GM21360 (cell line): ENCODE results near the gene ARHGEF12.

Experiments
- ATAC-seq: cut with Tn5 transposase; IDR thresholded peaks from one replicate; pipeline ENCODE4 v1.9.1; 2021; ENCODE audit warnings: mild to moderate bottlenecking, moderate library complexity; ENCODE audit not compliant: unreplicated experiment

Gene ARHGEF12

DNA sequence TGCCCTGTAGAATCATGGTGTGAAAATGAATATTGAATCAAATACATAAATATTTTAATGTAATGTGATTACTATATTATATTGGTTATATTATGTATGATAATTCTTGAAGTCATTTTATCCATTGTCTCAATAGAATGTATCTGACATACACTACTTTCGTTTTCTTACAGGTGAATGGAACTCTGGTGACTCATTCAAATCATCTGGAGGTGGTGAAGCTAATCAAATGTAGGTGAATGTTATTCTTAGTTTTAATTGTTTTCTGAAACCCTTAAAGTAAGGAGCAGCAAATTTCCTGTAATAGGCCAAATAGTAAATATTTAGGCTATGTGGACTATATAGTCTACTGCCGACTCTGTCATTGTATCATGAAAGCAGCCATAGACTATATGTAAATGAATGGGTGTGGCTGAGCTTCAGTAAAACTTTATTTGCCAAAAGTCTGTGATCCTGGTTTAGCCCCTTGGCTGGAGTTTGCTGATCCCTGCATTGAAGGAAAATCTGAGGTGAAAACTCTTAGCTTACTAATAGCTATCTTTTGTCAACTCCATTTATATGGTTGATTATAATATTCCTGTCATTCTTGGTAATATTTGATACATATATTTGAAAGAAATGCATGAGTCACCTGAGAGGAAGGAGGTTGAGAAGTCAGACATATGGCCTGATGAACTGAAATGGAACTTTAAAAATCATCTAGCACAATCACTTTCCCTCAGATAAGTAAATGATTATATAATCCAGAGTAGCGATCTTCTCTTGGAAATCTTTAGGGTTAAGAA is 88.2 kb downstream of the ARHGEF12 start:
- ATAC-seq = no peak

- no peak for ATAC-seq
Observed at GRCh38 chr11:120424970-120425332, 88.7 kb downstream of the ARHGEF12 start.

DNA sequence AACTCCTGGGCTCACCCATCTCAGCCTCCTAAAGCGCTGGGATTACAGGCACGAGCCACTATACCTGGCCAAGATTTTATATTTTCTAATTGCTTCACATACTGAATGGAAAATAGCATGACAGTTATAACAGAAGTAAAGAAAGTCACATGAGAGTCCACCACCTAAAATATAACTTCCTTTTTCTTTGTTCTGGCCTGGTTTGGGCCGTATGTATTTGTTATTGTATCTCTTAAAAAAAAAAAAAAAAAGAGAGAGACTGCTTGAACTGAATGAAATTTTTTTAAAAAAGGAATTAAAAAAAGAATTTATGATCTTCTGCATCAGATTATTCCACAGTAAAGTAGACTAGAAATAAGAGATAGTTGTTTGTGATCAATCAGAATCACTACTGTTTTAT is 89.3 kb downstream of the ARHGEF12 start:
- ATAC-seq = no peak

- no peak for ATAC-seq
Observed at GRCh38 chr11:120430146-120430545, 93.9 kb downstream of the ARHGEF12 start.

DNA sequence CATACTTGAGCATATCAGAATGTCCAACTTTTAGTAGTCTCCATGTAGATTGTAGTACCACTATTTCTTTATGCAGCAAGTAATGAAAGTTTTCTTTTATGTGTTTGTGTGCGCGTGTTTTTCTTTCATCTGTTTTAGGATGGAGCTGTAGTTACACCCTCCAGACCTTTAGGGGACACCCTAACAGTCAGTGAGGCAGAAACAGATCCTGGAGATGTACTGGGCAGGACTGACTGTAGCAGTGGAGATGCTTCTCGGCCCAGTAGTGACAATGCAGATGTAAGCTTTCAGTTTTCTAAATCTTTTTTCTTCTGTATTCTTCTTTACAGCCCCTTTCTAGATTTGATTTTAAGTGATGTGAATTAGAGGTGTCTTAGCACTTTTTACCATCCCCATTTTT is 95.4 kb downstream of the ARHGEF12 start:
- ATAC-seq = no peak

- no peak for ATAC-seq
Observed at GRCh38 chr11:120432056-120433018, 96.1 kb downstream of the ARHGEF12 start.

DNA sequence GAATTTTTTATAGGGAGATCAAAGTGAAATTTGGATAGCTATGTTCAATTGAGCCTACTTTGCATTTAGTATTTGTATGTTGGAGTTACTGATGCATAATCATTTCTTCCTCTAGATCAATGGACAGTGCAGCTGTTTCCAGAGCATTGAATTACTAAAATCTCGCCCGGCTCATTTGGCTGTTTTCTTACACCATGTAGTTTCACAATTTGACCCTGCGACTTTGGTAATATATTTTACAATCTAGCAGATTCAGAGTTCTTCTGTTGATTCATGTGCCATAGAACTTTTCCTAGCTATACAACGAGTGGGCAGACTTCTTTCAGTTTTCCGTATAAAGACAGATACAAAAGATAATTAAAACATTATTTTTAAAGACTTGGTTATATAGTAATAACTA is 105.4 kb downstream of the ARHGEF12 start:
- no peak for ATAC-seq

- ATAC-seq = no peak
Observed at GRCh38 chr11:120442031-120442430, 105.8 kb downstream of the ARHGEF12 start.

GRCh38 chr11:120446802-120447201 is 110.6 kb downstream of the ARHGEF12 start:
- ATAC-seq = no peak

DNA sequence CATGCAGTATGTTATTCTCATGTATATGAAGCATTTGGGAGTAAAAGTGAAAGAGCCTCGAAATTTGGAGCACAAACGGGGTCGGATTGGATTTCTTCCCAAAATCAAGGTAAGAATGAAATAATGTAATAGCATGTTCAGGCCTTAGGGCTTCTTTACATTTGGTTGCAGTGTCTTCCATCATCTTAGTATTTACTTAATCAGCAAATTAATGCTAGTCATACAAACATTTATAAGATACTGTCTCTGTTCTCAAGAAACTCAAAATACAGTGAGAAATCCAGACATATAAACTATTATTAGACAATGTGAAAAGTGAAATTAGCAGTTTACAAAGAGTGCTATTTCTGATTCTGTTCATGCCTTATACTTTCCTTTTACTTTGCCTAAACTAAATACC is 112.0 kb downstream of the ARHGEF12 start:
- no peak for ATAC-seq

- no peak for ATAC-seq
Observed at GRCh38 chr11:120455487-120455886, 119.3 kb downstream of the ARHGEF12 start.

DNA sequence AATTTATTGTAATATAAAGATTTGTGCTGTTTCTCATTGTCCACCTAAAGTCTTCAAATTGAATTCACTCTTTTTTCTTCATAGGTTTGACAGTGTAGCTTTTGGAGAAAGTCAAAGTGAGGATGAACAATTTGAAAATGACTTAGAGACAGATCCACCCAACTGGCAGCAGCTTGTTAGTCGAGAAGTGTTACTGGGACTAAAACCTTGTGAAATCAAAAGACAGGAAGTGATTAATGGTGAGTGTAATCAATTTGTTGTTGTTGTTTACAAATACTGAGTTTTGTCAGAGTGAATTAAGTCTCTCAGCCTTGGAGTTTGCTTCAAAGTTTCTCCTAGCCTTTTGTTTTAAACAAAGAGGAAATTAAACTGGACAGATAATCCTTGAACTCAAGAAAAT is 121.8 kb downstream of the ARHGEF12 start:
- no peak for ATAC-seq

DNA sequence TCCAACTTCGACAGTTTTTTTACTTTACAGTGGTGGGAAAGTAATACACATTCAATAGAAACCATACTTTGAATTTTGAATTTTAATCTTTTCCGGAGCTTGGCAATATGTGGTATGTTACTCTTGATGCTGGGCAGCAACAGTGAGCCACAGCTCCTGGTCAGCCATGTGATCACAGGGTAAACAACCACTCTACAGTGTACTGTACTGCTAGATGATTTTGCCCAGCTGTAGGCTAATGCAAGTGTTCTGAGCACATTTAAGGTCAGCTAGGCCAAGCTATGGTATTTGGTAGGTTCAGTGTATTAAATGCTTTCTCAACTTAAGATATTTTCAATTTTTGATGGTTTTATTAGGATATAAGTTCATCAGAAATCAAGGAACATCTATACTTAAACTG is 126.6 kb downstream of the ARHGEF12 start:
- ATAC-seq = no peak

GRCh38 chr11:120465921-120466534 is 129.8 kb downstream of the ARHGEF12 start:
- no peak for ATAC-seq

- no peak for ATAC-seq
Observed at GRCh38 chr11:120467627-120468026, 131.4 kb downstream of the ARHGEF12 start.

GRCh38 chr11:120471131-120471530 is 134.9 kb downstream of the ARHGEF12 start:
- no peak for ATAC-seq

GRCh38 chr11:120471994-120472393 is 135.8 kb downstream of the ARHGEF12 start:
- no peak for ATAC-seq

GRCh38 chr11:120473503-120473902 is 137.3 kb downstream of the ARHGEF12 start:
- ATAC-seq = no peak

- ATAC-seq = no peak
Observed at GRCh38 chr11:120482149-120482548, 145.9 kb downstream of the ARHGEF12 start.

- ATAC-seq = no peak
Observed at GRCh38 chr11:120484722-120485121, 148.5 kb downstream of the ARHGEF12 start.

- no peak for ATAC-seq
Observed at GRCh38 chr11:120486138-120486537, 149.9 kb downstream of the ARHGEF12 start.

DNA sequence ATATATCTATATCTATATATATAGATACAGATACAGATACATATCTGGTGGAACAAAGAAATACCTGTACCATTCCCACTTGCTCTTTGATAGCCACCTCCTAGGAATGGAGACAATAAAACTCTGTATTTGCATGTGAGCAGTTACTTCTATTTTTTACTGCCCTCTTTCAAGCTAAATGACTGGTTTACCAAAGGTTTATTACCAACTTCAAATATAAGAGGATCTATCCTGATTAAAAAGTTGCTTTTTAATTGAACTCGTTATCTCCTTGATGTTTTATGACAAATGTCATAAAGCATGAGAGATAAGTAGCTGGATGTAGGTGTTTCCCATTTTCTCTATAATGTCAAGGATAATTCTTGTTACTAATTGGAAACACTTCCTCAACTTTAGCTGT is 153.6 kb downstream of the ARHGEF12 start:
- no peak for ATAC-seq
